Measurements from ENCODE around the gene SLC27A2.

DNA sequence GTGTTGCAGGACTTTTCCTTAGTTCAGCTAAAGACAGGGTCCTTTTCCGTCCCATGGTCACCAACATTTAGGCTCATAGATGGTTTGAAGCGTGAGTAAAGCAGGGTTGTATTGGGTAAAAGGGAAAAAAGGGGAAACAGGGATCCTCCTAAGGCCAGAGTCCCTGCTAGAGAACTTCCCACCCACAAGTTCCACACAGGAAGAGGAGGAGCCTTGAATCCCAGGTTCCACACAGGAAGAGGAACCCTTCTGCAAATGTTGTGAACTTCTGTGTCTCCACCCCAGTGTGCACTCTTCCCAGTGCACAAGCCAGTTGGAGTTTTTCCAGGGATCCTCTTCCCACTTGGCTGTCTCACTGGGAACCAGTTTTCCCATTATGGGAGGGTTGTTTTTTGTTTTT, 35.4 kb upstream of the SLC27A2 start:
- TF ChIP-seq EZH2 (IDR thresholded peaks at IDR 0.05) = no peak
- TF ChIP-seq POLR2AphosphoS5 (IDR thresholded peaks at IDR 0.05; ENCODE audit: borderline replicate concordance, low read depth, low read length) = no peak
- no peak for TF ChIP-seq FOXP2 (optimal IDR thresholded peaks at IDR 0.05; ENCODE audit: control extremely low read depth, extremely low read length, insufficient read depth)
